ENCODE data around the gene ARSI.
A peak's percentile ranks its signal among the peaks of the same experiment; 100 is the strongest.

The ARSI gene

DNA sequence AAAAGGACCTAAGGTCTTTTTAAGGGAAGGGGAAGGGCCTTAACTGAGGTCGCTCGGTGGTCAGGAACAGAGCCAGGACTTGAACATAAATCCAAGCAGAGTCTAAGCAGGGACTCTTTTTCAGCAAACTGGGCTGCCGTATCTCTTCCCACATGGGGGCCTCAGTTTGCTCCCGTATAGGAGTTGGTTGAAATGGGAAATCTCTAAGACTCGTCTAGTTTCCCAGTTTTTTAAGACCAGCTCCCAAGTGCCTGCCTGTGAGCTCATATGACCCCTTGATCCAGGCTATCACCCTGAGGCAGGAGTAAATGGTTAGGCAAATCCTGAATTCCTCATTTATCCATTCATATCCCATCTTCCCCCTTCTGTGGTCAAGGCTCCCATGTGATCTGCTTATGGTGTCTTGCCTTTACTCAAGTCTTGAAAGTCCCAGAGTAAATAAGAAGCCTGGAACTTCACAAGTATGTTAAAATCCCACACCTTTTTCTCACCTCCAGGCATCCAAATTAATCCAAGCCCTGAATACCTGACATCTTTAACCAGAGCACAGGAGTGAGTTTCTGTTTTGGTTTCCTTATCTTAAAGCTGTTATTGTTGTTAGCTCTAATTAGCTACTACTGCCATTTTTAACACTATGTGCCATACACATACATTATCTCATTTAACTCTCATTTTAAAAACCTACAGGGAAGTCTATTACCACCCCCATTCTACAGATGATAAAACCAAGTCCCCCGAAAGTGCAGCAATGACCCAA lies 3.0 kb downstream of the ARSI start:
- peaks cover 28% of the 10 kb centered on the region for H3K79me1 ChIP-seq (replicated peaks; ENCODE audit: low read length, poor library complexity, severe bottlenecking)
- H3K4ac ChIP-seq (ENCODE audit: low read depth in 1 of 2, low read length in 2 of 2) = peak overlapping the region in 1 of 2 experiments; percentile 44
- peak overlapping the region in 1 of 2 experiments; percentile 20 for H3K4me3 ChIP-seq (ENCODE audit: insufficient read depth in 1 of 2, low read depth in 1 of 2, low read length in 2 of 2)
- no peak overlapping the region for H4K91ac ChIP-seq (ENCODE audit: low read length)
- H3K4me1 ChIP-seq (ENCODE audit: control insufficient read depth, insufficient read depth, low read depth, low read length) = peaks cover 43% of the 10 kb centered on the region
- peaks cover 6 to 30% of the 10 kb centered on the region in 2 experiments for H3K36me3 ChIP-seq (ENCODE audit: control insufficient read depth in 1 of 2, insufficient read depth in 2 of 2, low read depth in 1 of 2, low read length in 2 of 2)
- H2AFZ ChIP-seq (ENCODE audit: low read depth, low read length) = no peak overlapping the region
- H3K27me3 ChIP-seq (ENCODE audit: control insufficient read depth in 1 of 2, insufficient read depth in 1 of 2, low read length in 2 of 2) = no peaks in the 10 kb centered on the region
- H4K8ac ChIP-seq (ENCODE audit: low read length) = no peak overlapping the region
- 55% methylated on average over 6 of the region's 6 CpGs for WGBS
- peak overlapping the region in 1 of 2 experiments; percentile 11 for H3K18ac ChIP-seq (ENCODE audit: low read depth in 1 of 2, low read length in 2 of 2)
- H2AK5ac ChIP-seq (ENCODE audit: low read length, severe bottlenecking) = peak overlapping the region; percentile 33
- H2BK15ac ChIP-seq (ENCODE audit: low read depth, poor library complexity, severe bottlenecking) = peak overlapping the region; percentile 17
- no peak overlapping the region for H2BK12ac ChIP-seq (ENCODE audit: low read length in 2 of 2)
- H3K14ac ChIP-seq (ENCODE audit: low read length in 2 of 2) = no peak overlapping the region
- no peak overlapping the region for H2BK5ac ChIP-seq (ENCODE audit: low read depth, low read length, poor library complexity, severe bottlenecking)
- peak overlapping the region; percentile 78 for H3K9ac ChIP-seq (ENCODE audit: low read length)
- H3K4me2 ChIP-seq (ENCODE audit: low read length, poor library complexity, severe bottlenecking) = no peak overlapping the region
- H3K27ac ChIP-seq (ENCODE audit: low read length, poor library complexity, severe bottlenecking) = peak overlapping the region; percentile 60
- H3K9me3 ChIP-seq (ENCODE audit: control insufficient read depth, low read length) = no peaks in the 10 kb centered on the region
- DNase-seq = no peak
- H2BK120ac ChIP-seq (ENCODE audit: low read depth, low read length) = no peak overlapping the region
- H3K23ac ChIP-seq (ENCODE audit: low read length in 2 of 2) = no peak overlapping the region

DNA sequence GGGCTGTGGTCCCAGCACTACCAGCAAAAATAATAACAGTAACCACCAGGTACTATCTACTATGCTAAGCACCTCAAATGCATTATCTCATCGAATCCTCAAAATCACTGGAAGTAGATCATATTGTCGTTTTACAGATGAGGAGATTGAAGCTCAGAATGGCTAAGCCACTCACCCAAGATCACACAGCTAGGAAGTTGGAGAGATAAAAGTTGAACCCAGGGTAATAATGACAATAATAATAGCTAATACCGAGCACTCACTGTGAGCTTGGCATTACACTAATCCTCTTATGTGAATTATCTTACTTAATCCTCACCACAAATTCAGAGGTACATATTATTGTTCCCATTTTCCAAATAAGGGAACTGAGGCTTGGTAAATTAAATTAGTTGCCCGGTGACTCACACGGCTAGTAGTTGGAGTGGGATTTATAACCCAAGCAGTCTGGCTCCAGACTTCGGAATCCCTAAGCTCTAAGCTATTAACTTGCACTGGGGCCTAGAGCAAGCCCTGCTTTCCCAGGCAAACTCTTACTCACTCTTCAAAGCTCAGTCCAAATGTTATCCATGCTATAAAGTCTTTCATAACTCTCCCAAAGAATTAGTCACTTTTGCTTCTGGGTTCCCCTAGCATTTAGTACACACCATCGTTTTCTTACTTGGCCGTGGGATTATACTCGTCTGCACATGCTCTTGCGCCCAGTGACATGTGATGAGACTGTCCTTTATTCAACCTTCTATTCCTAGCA lies 3.8 kb downstream of the ARSI start:
- WGBS = 35% methylated on average over 9 of the region's 10 CpGs
- H3K4me2 ChIP-seq (ENCODE audit: low read length, poor library complexity, severe bottlenecking) = no peak overlapping the region
- peak overlapping the region in 1 of 2 experiments; percentile 26 for H3K18ac ChIP-seq (ENCODE audit: low read depth in 1 of 2, low read length in 2 of 2)
- H3K79me1 ChIP-seq (replicated peaks; ENCODE audit: low read length, poor library complexity, severe bottlenecking) = peaks cover 36% of the 10 kb centered on the region
- peak overlapping the region in 1 of 2 experiments; percentile 85 for H2BK12ac ChIP-seq (ENCODE audit: low read length in 2 of 2)
- H3K4me3 ChIP-seq (ENCODE audit: insufficient read depth in 1 of 2, low read depth in 1 of 2, low read length in 2 of 2) = peak overlapping the region in 1 of 2 experiments; percentile 20
- H2BK5ac ChIP-seq (ENCODE audit: low read depth, low read length, poor library complexity, severe bottlenecking) = no peak overlapping the region
- no peak overlapping the region for H2BK15ac ChIP-seq (ENCODE audit: low read depth, poor library complexity, severe bottlenecking)
- no peak overlapping the region for H2AFZ ChIP-seq (ENCODE audit: low read depth, low read length)
- peak overlapping the region; percentile 60 for H3K27ac ChIP-seq (ENCODE audit: low read length, poor library complexity, severe bottlenecking)
- H2AK5ac ChIP-seq (ENCODE audit: low read length, severe bottlenecking) = peak overlapping the region; percentile 58
- DNase-seq = peak; percentile 99
- no peak overlapping the region for H3K23ac ChIP-seq (ENCODE audit: low read length in 2 of 2)
- peak overlapping the region; percentile 78 for H3K9ac ChIP-seq (ENCODE audit: low read length)
- peak overlapping the region in 1 of 2 experiments; percentile 53 for H3K14ac ChIP-seq (ENCODE audit: low read length in 2 of 2)
- no peak overlapping the region for H2BK120ac ChIP-seq (ENCODE audit: low read depth, low read length)
- H3K36me3 ChIP-seq (ENCODE audit: control insufficient read depth in 1 of 2, insufficient read depth in 2 of 2, low read depth in 1 of 2, low read length in 2 of 2) = peaks cover 6 to 37% of the 10 kb centered on the region in 2 experiments
- H4K91ac ChIP-seq (ENCODE audit: low read length) = no peak overlapping the region
- H3K4me1 ChIP-seq (ENCODE audit: control insufficient read depth, insufficient read depth, low read depth, low read length) = peaks cover 49% of the 10 kb centered on the region
- H3K9me3 ChIP-seq (ENCODE audit: control insufficient read depth, low read length) = no peaks in the 10 kb centered on the region
- H4K8ac ChIP-seq (ENCODE audit: low read length) = no peak overlapping the region
- H3K27me3 ChIP-seq (ENCODE audit: control insufficient read depth in 1 of 2, insufficient read depth in 1 of 2, low read length in 2 of 2) = no peaks in the 10 kb centered on the region
- H3K4ac ChIP-seq (ENCODE audit: low read depth in 1 of 2, low read length in 2 of 2) = peak overlapping the region in 1 of 2 experiments; percentile 24

DNA sequence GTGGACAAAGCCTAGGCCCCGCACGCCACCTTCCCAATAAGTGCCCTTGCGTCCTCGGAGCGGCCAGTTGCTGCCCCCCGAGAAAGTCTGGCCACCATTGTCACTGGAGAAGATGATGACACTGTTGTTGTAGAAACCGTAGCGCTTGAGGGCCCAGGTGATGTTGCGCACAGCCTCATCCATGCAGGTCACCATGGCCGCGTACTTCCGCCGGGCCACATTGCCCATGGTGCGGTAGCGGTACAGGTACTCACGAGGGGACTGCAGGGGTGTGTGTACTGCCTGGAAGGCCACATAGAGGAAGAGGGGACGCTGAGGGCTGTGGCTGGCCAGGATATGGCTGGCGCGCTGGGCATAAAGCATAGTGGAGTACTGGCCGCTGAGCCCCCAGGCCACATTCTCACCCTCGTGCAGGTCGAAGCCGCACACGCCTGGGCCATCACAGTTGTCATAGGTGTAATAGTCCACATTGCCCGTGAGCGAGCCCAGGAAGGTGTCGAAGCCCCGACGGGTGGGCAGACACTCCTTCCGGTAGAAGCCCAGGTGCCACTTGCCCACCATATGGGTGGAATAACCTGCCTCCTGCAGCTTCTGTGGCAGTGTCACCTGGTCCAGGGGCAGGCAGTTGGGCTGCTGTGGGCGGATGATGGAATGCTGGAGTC lies 4.6 kb downstream of the ARSI start:
- Histone ChIP-seq H3K27me3 (ENCODE audit: control insufficient read depth in 1 of 2, insufficient read depth in 1 of 2, low read length in 2 of 2) (no peaks in the 10 kb centered on the region), H2AK5ac (ENCODE audit: low read length, severe bottlenecking) (peak overlapping the region; percentile 58), H3K79me1 (replicated peaks; ENCODE audit: low read length, poor library complexity, severe bottlenecking) (peaks cover 36% of the 10 kb centered on the region), H2BK5ac (ENCODE audit: low read depth, low read length, poor library complexity, severe bottlenecking) (no peak overlapping the region), H3K4me1 (ENCODE audit: control insufficient read depth, insufficient read depth, low read depth, low read length) (peaks cover 53% of the 10 kb centered on the region), H3K9ac (ENCODE audit: low read length) (peak overlapping the region; percentile 51), H3K9me3 (ENCODE audit: control insufficient read depth, low read length) (no peaks in the 10 kb centered on the region), H2BK15ac (ENCODE audit: low read depth, poor library complexity, severe bottlenecking) (no peak overlapping the region), H2AFZ (ENCODE audit: low read depth, low read length) (no peak overlapping the region), H2BK12ac (ENCODE audit: low read length in 2 of 2) (peak overlapping the region in 1 of 2 experiments; percentile 85), H3K36me3 (ENCODE audit: control insufficient read depth in 1 of 2, insufficient read depth in 2 of 2, low read depth in 1 of 2, low read length in 2 of 2) (peaks cover 6 to 41% of the 10 kb centered on the region in 2 experiments), H3K4ac (ENCODE audit: low read depth in 1 of 2, low read length in 2 of 2) (peak overlapping the region in 1 of 2 experiments; percentile 24), H3K4me3 (ENCODE audit: insufficient read depth in 1 of 2, low read depth in 1 of 2, low read length in 2 of 2) (no peak overlapping the region), H3K14ac (ENCODE audit: low read length in 2 of 2) (peak overlapping the region in 1 of 2 experiments; percentile 69), H2BK120ac (ENCODE audit: low read depth, low read length) (no peak overlapping the region), H4K8ac (ENCODE audit: low read length) (no peak overlapping the region), H3K27ac (ENCODE audit: low read length, poor library complexity, severe bottlenecking) (no peak overlapping the region), H3K18ac (ENCODE audit: low read depth in 1 of 2, low read length in 2 of 2) (peak overlapping the region in 1 of 2 experiments; percentile 64), H4K91ac (ENCODE audit: low read length) (peak overlapping the region; percentile 15), H3K23ac (ENCODE audit: low read length in 2 of 2) (no peak overlapping the region), H3K4me2 (ENCODE audit: low read length, poor library complexity, severe bottlenecking) (no peak overlapping the region)
- 98% methylated on average over 31 of the region's 31 CpGs for WGBS
- no peak for DNase-seq
